ENCODE measurements around the gene CTDSPL.

CTDSPL gene

GRCh38 chr3:37887824-37888223 lies 26.1 kb downstream of the CTDSPL start:
- in situ Hi-C loops (cut with MboI; ENCODE audit: low sequenced_read_pairs), result no loop called here

GRCh38 chr3:37888421-37888820 lies 26.7 kb downstream of the CTDSPL start:
- in situ Hi-C loops (cut with MboI; ENCODE audit: low sequenced_read_pairs), result no loop called here

GRCh38 chr3:37890522-37890921 lies 28.8 kb downstream of the CTDSPL start:
- in situ Hi-C loops (cut with MboI; ENCODE audit: low sequenced_read_pairs), result no loop called here

- in situ Hi-C loops (cut with MboI; ENCODE audit: low sequenced_read_pairs), result no loop called here
Observed at GRCh38 chr3:37891227-37891626, 29.5 kb downstream of the CTDSPL start.

GRCh38 chr3:37892927-37893600 lies 31.4 kb downstream of the CTDSPL start:
- in situ Hi-C loops (cut with MboI; ENCODE audit: low sequenced_read_pairs), result no loop called here

GRCh38 chr3:37896827-37897226 lies 35.1 kb downstream of the CTDSPL start:
- in situ Hi-C loops (cut with MboI; ENCODE audit: low sequenced_read_pairs), result no loop called here

GRCh38 chr3:37897763-37898162 lies 36.1 kb downstream of the CTDSPL start:
- in situ Hi-C loops (cut with MboI; ENCODE audit: low sequenced_read_pairs), result no loop called here

GRCh38 chr3:37898424-37898823 lies 36.7 kb downstream of the CTDSPL start:
- in situ Hi-C loops (cut with MboI; ENCODE audit: low sequenced_read_pairs), result no loop called here

- in situ Hi-C loops (cut with MboI; ENCODE audit: low sequenced_read_pairs), result no loop called here
Observed at GRCh38 chr3:37899101-37899707, 37.5 kb downstream of the CTDSPL start.

- in situ Hi-C loops (cut with MboI; ENCODE audit: low sequenced_read_pairs), result no loop called here
Observed at GRCh38 chr3:37899711-37900306, 38.1 kb downstream of the CTDSPL start.

GRCh38 chr3:37901721-37902120 lies 40.0 kb downstream of the CTDSPL start:
- in situ Hi-C loops (cut with MboI; ENCODE audit: low sequenced_read_pairs), result no loop called here

GRCh38 chr3:37902674-37903073 lies 41.0 kb downstream of the CTDSPL start:
- in situ Hi-C loops (cut with MboI; ENCODE audit: low sequenced_read_pairs), result no loop called here

- in situ Hi-C loops (cut with MboI; ENCODE audit: low sequenced_read_pairs), result no loop called here
Observed at GRCh38 chr3:37903320-37903719, 41.6 kb downstream of the CTDSPL start.

GRCh38 chr3:37903734-37904133 lies 42.1 kb downstream of the CTDSPL start:
- in situ Hi-C loops (cut with MboI; ENCODE audit: low sequenced_read_pairs), result no loop called here

- in situ Hi-C loops (cut with MboI; ENCODE audit: low sequenced_read_pairs), result no loop called here
Observed at GRCh38 chr3:37904601-37905000, 42.9 kb downstream of the CTDSPL start.

GRCh38 chr3:37905346-37905745 lies 43.7 kb downstream of the CTDSPL start:
- in situ Hi-C loops (cut with MboI; ENCODE audit: low sequenced_read_pairs), result no loop called here

- in situ Hi-C loops (cut with MboI; ENCODE audit: low sequenced_read_pairs), result no loop called here
Observed at GRCh38 chr3:37905987-37906674, 44.5 kb downstream of the CTDSPL start.

GRCh38 chr3:37906734-37907282 lies 45.1 kb downstream of the CTDSPL start:
- in situ Hi-C loops (cut with MboI; ENCODE audit: low sequenced_read_pairs), result no loop called here

- in situ Hi-C loops (cut with MboI; ENCODE audit: low sequenced_read_pairs), result no loop called here
Observed at GRCh38 chr3:37907371-37907770, 45.7 kb downstream of the CTDSPL start.

GRCh38 chr3:37907906-37908305 lies 46.2 kb downstream of the CTDSPL start:
- in situ Hi-C loops (cut with MboI; ENCODE audit: low sequenced_read_pairs), result no loop called here

GRCh38 chr3:37909067-37909911 lies 47.6 kb downstream of the CTDSPL start:
- in situ Hi-C loops (cut with MboI; ENCODE audit: low sequenced_read_pairs), result no loop called here
